ENCODE measurements around the gene POU4F2. TPM values are rescaled to one million over a fixed set of nuclear protein-coding genes. Genes with fewer than 3 reads are reported as not detected.

The POU4F2 gene
- total and polyA plus RNA-seq, 8 donors, result not detected

DNA sequence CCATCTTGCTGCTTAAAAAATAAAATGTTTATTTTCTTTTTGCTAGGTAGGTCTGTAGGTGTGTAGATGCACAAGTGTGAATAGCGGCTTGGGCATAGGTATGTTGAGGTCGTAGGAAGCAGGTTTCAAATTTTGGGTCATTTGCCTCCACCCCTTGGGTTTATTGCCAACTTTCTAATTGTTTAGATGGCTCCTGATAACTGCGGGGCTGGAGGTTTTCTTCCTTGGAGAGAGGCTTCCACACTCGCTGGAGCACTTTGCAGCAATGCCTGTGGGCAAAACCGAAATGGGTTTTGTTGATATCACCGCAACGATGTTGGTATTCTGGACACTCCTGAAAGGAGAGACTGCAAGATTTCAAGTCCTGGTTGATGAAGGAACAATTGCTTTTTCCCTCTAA, 3.9 kb upstream of the POU4F2 start:
- no peak for FAIRE-seq
- H3K9me3 ChIP-seq, result no peaks in the 10 kb centered on the region
- WGBS, 2 donors, result 4 to 11% methylated on average over 7 of the region's 7 CpGs
- no peak overlapping the region for H3K4me3 ChIP-seq
- H3K36me3 ChIP-seq, result no peaks in the 10 kb centered on the region
- intact Hi-C loops (cut with DNase I), result no loop called here
- ATAC-seq, result no peak
- peaks cover 0 to 7% (median 6%) of the 10 kb centered on the region in 3 donors for H3K4me1 ChIP-seq
- no peak overlapping the region for H3K27ac ChIP-seq
- TF ChIP-seq, protein P1, sequence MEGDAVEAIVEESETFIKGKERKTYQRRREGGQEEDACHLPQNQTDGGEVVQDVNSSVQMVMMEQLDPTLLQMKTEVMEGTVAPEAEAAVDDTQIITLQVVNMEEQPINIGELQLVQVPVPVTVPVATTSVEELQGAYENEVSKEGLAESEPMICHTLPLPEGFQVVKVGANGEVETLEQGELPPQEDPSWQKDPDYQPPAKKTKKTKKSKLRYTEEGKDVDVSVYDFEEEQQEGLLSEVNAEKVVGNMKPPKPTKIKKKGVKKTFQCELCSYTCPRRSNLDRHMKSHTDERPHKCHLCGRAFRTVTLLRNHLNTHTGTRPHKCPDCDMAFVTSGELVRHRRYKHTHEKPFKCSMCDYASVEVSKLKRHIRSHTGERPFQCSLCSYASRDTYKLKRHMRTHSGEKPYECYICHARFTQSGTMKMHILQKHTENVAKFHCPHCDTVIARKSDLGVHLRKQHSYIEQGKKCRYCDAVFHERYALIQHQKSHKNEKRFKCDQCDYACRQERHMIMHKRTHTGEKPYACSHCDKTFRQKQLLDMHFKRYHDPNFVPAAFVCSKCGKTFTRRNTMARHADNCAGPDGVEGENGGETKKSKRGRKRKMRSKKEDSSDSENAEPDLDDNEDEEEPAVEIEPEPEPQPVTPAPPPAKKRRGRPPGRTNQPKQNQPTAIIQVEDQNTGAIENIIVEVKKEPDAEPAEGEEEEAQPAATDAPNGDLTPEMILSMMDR (IDR thresholded peaks at IDR 0.05), result no peak
- peaks cover 0 to 45% (median 15%) of the 10 kb centered on the region in 4 donors for H3K27me3 ChIP-seq
- DNase-seq, result no peak

DNA sequence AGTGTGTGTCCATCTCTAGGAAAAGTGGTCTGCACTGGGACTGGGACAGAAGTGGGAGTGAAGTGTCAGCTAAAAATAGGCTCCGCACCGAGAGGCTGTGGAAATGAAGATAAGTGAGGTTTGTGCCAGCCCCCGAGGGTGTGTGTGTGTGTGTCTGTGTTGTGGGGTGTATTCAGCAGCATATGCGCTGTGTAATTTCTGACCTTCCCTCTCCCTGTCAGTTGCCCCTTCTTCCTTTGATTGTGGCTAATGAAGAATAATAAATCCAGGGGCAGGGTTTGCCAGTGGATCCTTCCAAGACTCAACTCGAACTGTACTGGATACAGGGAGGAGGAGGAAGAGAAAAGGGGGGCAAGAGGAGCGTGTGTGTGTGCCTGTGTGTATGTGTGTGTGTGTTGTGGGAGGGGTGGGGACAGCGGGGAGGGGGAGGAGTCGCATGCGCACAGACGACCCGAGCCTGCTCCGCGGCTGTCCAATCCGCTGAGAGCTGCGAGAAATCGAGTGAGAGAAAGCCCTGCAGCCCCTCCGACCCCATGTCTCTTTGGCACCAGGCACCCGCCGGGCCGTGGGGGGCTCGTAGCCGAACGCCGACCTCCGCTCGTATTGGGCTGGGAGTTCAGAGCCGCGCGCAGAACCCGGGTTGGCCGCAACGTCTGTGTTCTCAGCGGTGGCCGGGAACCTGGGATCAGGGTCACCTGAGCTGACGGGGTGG, 916 bp upstream of the POU4F2 start:
- 2 to 3% methylated on average over 34 to 35 of the region's 35 CpGs for WGBS, 2 donors
- peaks cover 0 to 59% (median 24%) of the 10 kb centered on the region in 4 donors for H3K27me3 ChIP-seq
- peaks cover 0 to 7% (median 6%) of the 10 kb centered on the region in 3 donors for H3K4me1 ChIP-seq
- FAIRE-seq, result no peak
- TF ChIP-seq, protein P1 (IDR thresholded peaks at IDR 0.05), result no peak
- DNase-seq, result peak in 2 of 6 donors; percentile 53 to 60
- no peaks in the 10 kb centered on the region for H3K9me3 ChIP-seq
- no peak overlapping the region for H3K27ac ChIP-seq
- intact Hi-C loops (cut with DNase I), result no loop called here
- ATAC-seq, result peak in 1 of 4 donors; percentile 9
- no peaks in the 10 kb centered on the region for H3K36me3 ChIP-seq
- H3K4me3 ChIP-seq, result peak overlapping the region in 1 of 4 donors; percentile 38

DNA sequence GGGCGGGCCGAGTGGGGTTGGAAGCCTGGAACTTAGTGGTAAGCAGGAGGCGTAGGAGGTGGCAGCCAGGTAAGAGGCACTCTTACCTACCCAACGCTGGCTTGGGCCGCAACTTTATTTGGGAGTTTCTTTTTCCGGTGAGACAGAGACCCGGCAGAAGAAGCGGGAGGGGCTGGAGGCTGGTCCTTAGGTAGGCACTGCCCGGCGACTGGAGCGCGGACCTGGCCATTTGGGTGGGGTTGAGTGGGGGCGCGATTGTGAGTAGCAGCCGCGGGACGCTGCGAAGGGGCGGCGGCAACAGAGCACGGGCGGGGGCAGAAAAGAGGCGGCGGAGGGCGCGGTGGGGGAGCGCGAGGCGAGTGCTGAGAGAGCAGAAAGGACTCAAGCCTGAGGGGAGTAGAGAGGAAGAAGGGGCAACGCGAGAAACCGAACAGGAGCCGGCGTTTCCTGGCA, 334 bp upstream of the POU4F2 start:
- Histone ChIP-seq H3K9me3 (no peaks in the 10 kb centered on the region), H3K36me3 (no peaks in the 10 kb centered on the region), H3K27me3 (peaks cover 0 to 62% (median 26%) of the 10 kb centered on the region in 4 donors), H3K4me1 (peaks cover 0 to 7% (median 6%) of the 10 kb centered on the region in 3 donors), H3K27ac (no peak overlapping the region), H3K4me3 (peak overlapping the region in 2 of 4 donors; percentile 8 to 38)
- DNase-seq, result no peak
- no peak for ATAC-seq
- no peak for FAIRE-seq
- intact Hi-C loops (cut with DNase I), result no loop called here
- 1 to 3% methylated on average over 33 to 34 of the region's 34 CpGs for WGBS, 2 donors
- TF ChIP-seq, protein P1 (IDR thresholded peaks at IDR 0.05), result no peak

DNA sequence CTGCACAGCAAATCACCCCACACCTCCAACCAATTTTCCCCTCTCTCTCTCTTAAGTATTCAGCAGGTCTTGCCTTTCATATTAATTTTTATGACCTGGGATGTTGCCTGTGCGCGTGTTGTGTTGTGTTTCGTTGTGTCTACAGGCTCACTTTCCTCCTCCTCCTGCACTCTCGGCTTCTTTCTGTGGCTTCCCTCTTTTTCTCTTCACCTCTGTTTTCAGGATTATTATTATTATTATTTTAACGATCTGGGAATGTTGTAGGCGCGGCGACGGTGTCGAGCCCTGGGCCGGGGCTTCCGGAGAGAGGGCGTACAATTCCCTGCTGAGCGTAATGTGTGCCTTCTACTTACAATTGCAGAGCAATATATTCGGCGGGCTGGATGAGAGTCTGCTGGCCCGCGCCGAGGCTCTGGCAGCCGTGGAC, 826 bp downstream of the POU4F2 start:
- ATAC-seq (no peak), DNase-seq (no peak), FAIRE-seq (no peak)
- intact Hi-C loops (cut with DNase I), result no loop called here
- Histone ChIP-seq H3K36me3 (no peaks in the 10 kb centered on the region), H3K27me3 (peaks cover 0 to 56% (median 26%) of the 10 kb centered on the region in 4 donors), H3K4me1 (peaks cover 0 to 7% (median 6%) of the 10 kb centered on the region in 3 donors), H3K27ac (no peak overlapping the region), H3K4me3 (peak overlapping the region in 1 of 4 donors; percentile 38), H3K9me3 (no peaks in the 10 kb centered on the region)
- 2 to 3% methylated on average over 20 of the region's 20 CpGs for WGBS, 2 donors
- TF ChIP-seq, protein P1 (IDR thresholded peaks at IDR 0.05), result no peak

DNA sequence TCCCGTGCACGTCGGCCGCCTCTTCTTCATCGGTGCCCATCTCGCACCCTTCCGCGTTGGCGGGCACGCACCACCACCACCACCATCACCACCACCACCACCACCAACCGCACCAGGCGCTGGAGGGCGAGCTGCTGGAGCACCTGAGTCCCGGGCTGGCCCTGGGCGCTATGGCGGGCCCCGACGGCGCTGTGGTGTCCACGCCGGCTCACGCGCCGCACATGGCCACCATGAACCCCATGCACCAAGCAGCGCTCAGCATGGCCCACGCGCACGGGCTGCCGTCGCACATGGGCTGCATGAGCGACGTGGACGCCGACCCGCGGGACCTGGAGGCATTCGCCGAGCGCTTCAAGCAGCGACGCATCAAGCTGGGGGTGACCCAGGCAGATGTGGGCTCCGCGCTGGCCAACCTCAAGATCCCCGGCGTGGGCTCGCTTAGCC, 1.4 kb downstream of the POU4F2 start:
- Histone ChIP-seq H3K36me3 (no peaks in the 10 kb centered on the region), H3K27me3 (peaks cover 0 to 51% (median 24%) of the 10 kb centered on the region in 4 donors), H3K4me3 (no peak overlapping the region), H3K4me1 (peaks cover 0 to 7% (median 6%) of the 10 kb centered on the region in 3 donors), H3K9me3 (no peaks in the 10 kb centered on the region), H3K27ac (no peak overlapping the region)
- peak in 2 of 6 donors; percentile 54 for DNase-seq
- intact Hi-C loops (cut with DNase I), result no loop called here
- TF ChIP-seq, protein P1 (IDR thresholded peaks at IDR 0.05), result no peak
- ATAC-seq, result no peak
- WGBS, 2 donors, result 4 to 6% methylated on average over 37 to 46 of the region's 46 CpGs
- no peak for FAIRE-seq

All from pancreas (tissue), 10 donors.